Measurements from ENCODE around the gene C1orf52.

C1orf52 gene

DNA sequence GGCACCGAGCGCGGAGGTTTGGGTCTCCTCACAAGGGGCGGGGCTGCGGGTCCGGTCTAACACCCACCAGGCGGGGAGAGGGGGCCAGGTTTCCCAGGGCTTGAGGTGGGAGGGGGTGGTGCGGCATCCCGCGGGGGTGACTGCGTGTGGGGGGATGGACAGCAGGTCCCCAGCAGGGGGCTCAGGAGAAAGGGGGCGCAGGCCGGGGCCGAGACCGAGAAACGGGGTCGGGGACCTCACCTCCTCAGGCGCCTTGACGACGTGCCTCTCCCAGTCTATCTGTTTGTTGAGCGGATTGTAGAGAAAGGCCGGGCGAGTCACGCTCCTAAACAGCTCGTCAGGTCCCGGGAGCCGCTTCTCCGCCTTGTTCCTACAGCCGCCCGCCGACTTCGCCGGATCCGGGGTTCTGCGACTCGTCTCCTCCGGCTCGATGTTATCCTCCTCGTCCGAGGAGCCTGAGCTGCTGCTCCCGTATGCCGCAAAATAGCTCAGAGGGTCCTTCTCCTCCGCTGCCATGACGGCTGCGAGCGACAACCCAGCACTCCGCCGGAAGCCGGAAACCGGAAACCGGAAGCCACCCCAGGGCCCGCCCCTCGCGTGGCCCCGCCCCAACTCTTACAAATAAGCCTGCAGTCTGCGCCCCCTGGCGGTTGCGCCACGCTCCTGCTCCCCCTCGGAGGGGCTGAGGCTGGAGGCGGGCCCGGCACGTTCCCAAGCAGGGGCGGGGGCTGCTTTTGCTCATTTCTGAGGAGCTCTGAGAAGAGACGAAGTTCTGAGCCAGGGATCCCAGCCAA lies at the start of gene C1orf52:
C1orf52 (minus strand) TSS at position 545 of the 794 bp plus-strand sequence; CDS start at position 516, 29 bp downstream.
- peak; percentile 91 for DNase-seq

GRCh38 chr1:85308833-85309350 lies 49.4 kb upstream of the C1orf52 start:
- no peak for DNase-seq

GRCh38 chr1:85307987-85308832 lies 48.7 kb upstream of the C1orf52 start:
- DNase-seq: peak; percentile 36

GRCh38 chr1:85306236-85306635 lies 46.8 kb upstream of the C1orf52 start:
- DNase-seq: no peak

DNA sequence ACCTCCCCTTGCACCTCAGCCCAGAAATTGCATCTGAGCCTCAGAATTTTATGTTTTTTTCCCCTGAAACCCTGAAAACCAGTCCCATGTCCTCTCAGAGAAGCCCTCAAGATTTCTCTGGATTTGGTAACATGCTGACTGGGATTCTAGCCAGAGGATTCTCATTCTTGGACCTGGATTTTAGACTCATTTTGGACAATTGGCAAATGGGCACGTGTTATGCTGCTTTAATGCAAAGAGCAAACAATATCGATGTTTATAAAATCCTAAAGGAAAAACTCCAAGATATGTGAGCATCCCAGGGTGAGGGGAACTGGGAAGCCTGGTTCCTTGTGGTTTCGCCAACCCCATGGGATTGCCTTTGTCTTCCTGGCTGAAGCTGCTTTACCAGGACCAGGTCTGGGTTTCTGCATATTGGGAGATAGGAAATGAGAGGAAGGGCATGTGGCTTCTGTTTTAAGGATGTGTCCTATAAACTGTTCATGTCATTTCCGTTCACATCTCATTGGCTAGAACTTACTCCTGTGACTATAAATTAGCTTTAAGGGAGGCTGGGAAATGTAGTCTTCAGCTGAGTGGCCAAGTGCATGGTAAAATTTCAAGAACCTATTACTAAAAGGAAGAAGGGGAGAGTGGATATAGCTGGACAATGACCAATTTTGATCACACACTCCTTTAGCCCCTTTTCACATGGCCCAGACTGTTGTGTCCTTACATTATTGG lies 44.1 kb upstream of the C1orf52 start:
- DNase-seq: no peak

GRCh38 chr1:85300140-85300539 lies 40.7 kb upstream of the C1orf52 start:
- no peak for DNase-seq

GRCh38 chr1:85297855-85298629 lies 38.6 kb upstream of the C1orf52 start:
- peak; percentile 81 for DNase-seq

- no peak for DNase-seq
These were observed 38.0 kb upstream of the C1orf52 start for GRCh38 chr1:85297538-85297854.

DNA sequence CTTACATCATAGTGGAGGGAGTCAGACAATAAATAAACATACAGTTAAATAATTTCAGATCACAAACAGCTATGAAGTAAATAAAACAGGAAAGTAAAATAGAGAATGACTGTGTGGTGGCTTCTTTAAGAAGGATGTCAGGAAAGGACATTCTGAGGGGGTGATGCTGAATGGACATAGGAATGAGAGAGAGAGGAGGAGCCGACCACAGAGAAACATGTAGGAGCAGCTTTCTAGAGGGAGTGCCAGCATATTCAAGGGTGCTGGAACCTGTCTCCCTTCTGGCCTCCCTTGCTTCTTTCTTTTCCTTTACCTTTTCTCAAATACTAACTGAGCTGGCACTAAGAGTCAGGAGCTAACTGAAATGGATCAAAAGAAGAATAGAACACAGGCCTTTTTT lies 37.5 kb upstream of the C1orf52 start:
- DNase-seq: no peak

DNA sequence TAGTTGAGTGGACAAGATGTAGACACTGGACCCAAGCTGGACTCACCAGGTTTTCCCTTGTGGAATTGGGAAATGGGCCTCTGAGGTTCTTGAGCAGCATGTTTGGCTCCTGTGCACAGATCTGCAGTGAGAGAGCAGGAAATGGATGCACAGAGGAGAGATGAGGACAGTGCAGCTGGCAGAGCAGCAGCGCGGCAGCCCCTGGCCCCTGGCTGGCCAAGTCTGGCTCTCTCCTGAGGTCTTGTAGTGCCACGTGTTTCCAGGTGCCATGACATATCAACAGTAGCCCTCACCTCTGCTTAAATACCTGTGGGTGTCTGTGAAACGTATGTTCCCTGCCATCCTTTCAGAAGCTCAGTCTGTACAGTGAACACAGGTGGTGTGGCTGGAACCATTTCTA lies 36.2 kb upstream of the C1orf52 start:
- no peak for DNase-seq

- no peak for DNase-seq
These were observed 35.6 kb upstream of the C1orf52 start for GRCh38 chr1:85295006-85295431.

- no peak for DNase-seq
These were observed 31.4 kb upstream of the C1orf52 start for GRCh38 chr1:85290826-85291225.

GRCh38 chr1:85289848-85290335 lies 30.4 kb upstream of the C1orf52 start:
- DNase-seq: no peak

DNA sequence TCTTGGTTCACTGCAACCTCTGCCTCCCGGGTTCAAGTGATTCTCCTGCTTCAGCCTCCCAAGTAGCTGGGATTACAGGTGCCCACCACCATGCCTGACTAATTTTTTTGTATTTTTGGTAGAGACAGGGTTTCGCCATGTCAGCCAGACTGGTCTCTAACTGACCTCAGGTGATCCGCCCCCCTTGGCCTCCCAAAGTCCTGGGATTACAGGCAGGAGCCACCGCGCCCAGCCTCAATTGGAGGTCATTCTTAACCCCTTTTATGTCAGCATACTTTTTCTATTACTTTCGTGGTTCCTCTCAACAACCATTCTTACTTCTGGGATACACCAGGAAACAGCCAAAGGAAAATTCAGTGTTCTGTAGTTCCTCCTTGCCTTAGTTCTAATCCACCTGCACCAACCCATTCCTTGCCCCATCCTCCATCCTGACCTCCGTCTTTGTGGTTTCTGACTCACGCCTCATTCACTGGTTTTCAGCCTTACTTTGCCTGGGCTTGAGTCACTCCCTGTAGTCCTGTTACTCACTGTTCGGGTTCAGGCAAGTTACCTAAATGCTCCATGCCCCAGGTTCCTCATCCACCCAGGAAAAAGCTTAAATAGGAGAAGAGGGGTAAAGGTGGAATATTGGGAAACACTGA lies 29.9 kb upstream of the C1orf52 start:
- DNase-seq: no peak

DNA sequence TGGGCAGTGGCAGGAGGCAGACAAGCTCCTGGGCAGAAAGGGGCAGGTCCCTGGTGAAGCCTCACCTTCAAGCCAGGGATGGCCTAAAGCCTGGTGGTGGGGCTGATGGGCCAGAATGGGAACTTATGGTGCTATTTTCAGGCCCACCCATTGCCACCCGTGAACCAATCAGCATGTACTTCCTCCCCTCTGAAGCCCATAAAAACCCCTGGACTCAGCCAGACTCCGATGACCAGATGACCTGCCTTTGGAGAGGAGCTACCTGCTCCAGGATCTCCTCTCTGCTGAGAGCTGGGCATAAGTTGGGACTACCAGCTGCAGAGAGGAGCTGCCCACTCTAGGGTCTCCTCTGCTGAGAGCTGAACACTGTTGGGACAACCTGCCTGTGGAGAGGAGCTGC lies 24.7 kb upstream of the C1orf52 start:
- DNase-seq: no peak

DNA sequence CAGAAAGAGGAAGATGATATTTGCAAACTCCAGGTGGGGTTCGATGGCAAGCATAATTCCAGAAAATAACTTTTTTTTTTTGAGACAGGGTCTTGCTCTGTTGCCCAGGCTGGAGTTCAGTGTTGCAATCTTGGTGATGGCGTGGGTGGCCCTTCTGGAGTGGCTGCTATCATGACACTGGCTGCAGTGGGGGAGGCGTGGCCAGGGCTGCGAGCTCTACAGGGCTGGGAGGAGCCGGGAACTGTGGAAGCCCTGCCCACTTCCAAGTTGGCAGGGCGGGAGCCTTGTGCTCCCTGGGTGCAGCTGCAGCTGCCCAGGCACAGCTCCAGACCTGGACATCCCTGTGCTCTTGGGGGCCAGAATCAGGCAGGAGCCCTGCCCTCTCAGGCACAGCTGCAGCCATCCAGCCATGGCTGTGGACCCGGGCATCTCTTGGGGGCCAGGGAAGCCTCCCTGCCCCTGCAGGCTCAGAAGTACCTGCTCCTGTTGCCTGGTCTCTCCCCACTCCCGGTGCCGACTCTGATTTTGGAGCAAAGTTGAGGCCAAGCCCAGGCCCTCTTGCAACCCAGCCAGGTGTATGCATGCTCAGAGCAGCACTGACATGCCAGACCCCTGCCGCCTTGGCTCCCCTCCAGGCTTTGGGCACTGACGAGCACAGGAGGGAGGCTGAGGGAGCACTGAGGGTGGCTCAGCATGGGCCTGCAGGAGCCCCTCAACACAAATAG lies 24.2 kb upstream of the C1orf52 start:
- no peak for DNase-seq

DNA sequence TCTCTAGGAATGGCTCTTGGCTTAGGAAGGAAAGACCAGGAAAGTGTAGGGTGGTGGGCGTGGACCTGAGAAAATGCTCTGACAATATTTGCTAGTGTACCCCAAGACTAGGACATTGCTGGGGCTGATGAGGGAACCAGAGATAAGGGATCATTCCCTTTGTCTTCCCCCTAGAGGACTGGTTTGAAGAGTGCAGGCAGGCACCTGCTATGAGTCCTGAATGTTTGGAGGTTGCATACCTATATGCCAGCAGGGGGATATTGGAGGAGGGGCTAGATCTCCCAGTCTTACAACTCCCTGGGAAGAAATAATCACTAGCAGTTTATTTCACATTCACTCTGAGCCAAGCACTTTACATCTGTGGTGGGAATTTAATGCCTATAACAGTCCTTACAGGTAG lies 23.0 kb upstream of the C1orf52 start:
- DNase-seq: no peak

- no peak for DNase-seq
These were observed 21.2 kb upstream of the C1orf52 start for GRCh38 chr1:85280636-85281035.

GRCh38 chr1:85279458-85280080 lies 20.1 kb upstream of the C1orf52 start:
- DNase-seq: no peak

- DNase-seq: peak; percentile 37
These were observed 19.4 kb upstream of the C1orf52 start for GRCh38 chr1:85278853-85279314.
